GM04504 (cell line): ENCODE measurements around the gene CYSRT1.

Source experiments
- DNase-seq: peaks from one replicate; pipeline ENCODE4 v3.0.0-alpha.2; 2012; ENCODE audit warnings: low read depth

Gene CYSRT1

GRCh38 chr9:137190315-137190856 lies 34.6 kb upstream of the CYSRT1 start:
- DNase-seq, result no peak

- no peak for DNase-seq
Observed at GRCh38 chr9:137191245-137191644, 33.7 kb upstream of the CYSRT1 start.

- no peak for DNase-seq
Observed at GRCh38 chr9:137191691-137192447, 33.1 kb upstream of the CYSRT1 start.

- no peak for DNase-seq
Observed at GRCh38 chr9:137192448-137192780, 32.6 kb upstream of the CYSRT1 start.

GRCh38 chr9:137192859-137193258 lies 32.1 kb upstream of the CYSRT1 start:
- DNase-seq, result no peak

GRCh38 chr9:137193771-137194170 lies 31.2 kb upstream of the CYSRT1 start:
- no peak for DNase-seq

DNA sequence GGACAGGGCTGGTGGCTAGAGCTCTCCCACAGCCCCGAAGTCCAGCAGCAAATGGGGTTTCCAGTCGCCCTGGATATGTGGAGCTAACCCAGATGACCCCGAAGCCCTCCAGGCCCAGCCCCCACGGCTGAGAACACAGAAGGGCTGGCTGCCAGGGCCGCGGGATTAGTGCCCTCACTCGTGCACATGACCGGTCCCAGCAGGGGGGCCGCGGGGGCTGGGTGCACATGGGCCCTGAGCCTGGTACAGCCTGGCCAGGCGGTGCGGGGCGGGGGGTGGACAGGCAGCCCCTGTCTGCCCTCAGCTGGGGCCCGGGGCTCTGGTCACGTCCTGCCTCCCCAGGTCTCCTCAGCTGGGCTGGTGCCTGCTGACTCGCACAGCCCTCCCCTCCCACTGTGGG lies 30.6 kb upstream of the CYSRT1 start:
- DNase-seq, result no peak

- DNase-seq, result no peak
Observed at GRCh38 chr9:137194909-137195308, 30.1 kb upstream of the CYSRT1 start.

- DNase-seq, result no peak
Observed at GRCh38 chr9:137195525-137196220, 29.3 kb upstream of the CYSRT1 start.

DNA sequence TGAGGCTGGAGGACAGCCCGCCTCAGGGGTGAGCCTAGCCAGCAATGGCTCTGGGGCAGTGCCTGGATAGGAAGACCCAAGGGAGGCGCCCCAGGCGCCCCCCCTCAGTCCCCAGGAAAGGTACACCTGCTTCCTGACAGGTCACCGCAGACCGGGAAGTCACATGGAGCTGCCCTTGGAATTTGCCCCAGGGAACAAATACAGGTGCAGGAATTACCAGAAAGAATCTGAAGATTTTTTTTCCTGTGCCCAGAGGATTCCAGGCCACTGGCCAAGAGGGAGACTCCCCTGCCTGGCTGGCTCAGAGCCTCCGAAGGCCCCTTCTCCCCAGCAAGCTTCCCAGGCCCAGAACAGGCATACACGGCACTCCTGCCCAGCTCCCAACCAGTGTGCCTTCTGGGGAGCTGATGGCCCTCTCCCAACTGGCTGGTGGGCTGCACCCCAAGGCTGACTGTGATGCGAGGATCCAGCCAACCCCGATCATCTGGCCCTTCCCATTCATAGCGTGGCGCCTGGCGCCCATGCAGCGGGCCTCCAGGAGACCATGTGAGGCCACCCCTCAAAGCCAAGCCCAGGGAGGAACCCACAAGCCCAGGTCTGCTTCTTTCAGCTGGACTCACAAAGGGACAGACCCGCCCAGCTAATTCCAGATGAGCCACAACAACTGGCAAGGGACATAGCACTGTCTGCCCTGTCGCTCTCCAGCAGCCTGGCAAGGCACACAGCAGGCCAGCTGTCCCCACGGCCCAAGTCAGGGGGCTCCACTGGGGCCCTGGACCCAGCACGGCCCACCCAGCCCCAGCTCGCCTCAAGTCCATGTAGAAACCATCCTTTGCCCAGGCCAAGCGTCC lies 26.7 kb upstream of the CYSRT1 start:
- no peak for DNase-seq

GRCh38 chr9:137198902-137199283 lies 26.1 kb upstream of the CYSRT1 start:
- DNase-seq, result no peak

GRCh38 chr9:137199411-137200121 lies 25.4 kb upstream of the CYSRT1 start:
- no peak for DNase-seq

DNA sequence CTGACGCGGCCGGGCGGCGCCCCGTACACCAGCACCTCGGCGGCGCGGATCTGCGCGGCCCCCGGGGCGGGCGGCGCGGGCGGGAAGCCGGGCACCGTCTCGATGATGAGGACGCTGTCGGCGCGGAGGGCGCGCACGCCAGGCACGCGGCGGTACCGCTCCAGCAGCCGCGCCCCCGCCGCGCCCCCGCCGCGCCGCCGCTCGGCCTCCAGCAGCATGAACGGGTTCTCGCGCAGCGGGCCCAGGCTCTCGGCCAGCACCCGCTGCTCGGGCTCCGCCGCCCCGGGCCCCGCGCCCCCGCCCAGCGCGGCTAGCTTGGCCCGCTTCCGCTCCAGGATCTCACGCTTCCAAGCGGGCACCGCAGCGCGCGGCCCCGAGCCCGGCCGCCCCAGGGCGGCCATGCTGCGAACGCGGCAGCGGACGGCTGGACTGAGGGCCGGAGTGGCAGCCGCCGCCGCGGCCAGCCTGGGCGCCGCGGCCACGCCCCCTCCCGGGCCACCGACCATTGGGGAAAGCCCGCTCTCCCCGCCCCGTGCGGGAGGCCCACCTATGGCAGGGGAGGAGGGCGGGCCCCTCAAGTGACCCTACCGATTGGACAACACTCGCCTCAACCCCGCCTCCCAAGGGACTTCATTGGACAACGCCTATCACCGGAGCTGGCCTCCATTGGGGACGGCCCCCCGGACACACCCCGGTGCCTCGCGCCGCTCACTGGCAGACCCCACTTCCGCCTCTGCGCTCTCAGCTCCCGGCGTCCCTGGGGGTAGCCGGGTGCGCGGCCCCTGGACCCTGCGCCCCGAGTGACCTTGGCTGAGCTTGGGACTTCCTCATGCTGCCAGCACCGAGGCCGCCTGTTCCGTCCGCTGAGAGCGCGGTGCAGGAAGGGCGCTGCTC lies 24.4 kb upstream of the CYSRT1 start, which contains the start of gene TPRN:
Gene TPRN (minus strand): TSS at position 431 of the 894 bp plus-strand sequence. CDS start 30 bp downstream, at position 401.
- DNase-seq, result peak; percentile 98

GRCh38 chr9:137201205-137201868 lies 23.6 kb upstream of the CYSRT1 start:
- DNase-seq, result no peak

DNA sequence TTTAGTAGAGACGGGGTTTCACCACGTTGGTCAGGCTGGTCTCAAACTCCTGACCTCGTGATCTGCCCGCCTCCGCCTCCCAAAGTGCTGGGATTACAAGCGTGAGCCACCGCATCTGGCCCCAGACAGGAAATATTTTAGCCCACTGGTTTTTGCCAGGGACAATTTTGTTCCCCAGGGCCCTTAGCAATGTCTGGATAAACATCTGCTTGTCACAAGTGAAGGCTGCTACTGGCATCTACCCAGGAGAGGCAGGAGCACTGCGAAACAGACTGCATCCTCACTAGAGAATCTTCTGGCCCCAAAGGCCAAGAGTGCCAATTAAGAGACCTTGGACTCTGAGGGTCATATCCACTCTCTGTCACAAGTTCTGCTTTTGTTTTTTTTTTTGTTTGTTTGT lies 22.0 kb upstream of the CYSRT1 start:
- no peak for DNase-seq

GRCh38 chr9:137204731-137205125 lies 20.2 kb upstream of the CYSRT1 start:
- no peak for DNase-seq

GRCh38 chr9:137205126-137206069 lies 19.6 kb upstream of the CYSRT1 start, which contains the start of the genes NDOR1 and TMEM203:
Gene NDOR1, plus strand, starts transcription at chr9:137205700. Its CDS starts 78 bp downstream, at chr9:137205778.
Gene TMEM203, minus strand, starts transcription at chr9:137205648. Its CDS starts 234 bp downstream, at chr9:137205414.
- peak; percentile 59 for DNase-seq

DNA sequence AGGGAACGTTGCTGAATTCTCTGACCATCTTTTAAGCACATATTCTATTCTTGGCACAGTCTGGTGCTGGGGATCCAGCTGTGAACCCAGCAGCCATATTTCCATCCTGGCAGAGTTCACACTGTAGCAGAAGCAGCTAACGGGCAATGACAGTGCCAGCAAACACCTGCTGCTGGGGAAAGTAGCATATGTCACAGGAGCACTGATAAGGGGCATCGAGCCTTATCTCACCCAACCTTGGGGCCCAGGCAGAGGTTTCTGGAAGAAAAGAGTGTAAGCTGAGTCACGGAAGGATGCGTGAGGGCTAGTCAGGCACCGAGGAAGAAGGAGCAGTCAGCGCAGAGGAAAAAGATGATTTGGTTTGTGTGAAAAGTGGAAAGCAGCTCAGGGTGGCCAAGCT lies 18.4 kb upstream of the CYSRT1 start:
- no peak for DNase-seq

DNA sequence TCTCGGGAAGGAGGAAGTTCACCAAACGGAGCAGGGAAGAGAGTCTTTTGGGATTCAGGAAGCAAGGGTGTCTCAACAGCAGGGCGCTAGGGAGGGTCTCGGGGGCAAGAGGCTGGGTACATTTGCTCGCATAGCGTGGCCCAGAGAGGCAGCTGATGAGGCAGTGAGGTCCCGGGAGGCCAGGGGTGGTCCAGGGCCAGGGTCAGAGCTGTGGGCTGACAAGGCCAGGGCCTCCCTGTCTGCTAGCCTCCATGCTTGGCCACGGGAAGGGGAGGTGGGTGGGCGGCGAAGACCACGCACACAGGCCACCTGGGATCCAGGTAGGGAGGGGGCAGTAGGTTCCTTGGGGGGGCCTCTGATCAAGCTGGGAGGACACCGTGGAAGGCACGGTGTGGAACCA lies 13.4 kb upstream of the CYSRT1 start:
- no peak for DNase-seq
